Measurements from ENCODE around the gene OS9.
"Not testable (repeated sequence)": the region's sequence is repeated elsewhere in the genome, so short reads cannot be mapped to it uniquely, and the experiment has no call there.

OS9 gene, protein sequence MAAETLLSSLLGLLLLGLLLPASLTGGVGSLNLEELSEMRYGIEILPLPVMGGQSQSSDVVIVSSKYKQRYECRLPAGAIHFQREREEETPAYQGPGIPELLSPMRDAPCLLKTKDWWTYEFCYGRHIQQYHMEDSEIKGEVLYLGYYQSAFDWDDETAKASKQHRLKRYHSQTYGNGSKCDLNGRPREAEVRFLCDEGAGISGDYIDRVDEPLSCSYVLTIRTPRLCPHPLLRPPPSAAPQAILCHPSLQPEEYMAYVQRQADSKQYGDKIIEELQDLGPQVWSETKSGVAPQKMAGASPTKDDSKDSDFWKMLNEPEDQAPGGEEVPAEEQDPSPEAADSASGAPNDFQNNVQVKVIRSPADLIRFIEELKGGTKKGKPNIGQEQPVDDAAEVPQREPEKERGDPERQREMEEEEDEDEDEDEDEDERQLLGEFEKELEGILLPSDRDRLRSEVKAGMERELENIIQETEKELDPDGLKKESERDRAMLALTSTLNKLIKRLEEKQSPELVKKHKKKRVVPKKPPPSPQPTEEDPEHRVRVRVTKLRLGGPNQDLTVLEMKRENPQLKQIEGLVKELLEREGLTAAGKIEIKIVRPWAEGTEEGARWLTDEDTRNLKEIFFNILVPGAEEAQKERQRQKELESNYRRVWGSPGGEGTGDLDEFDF

DNA sequence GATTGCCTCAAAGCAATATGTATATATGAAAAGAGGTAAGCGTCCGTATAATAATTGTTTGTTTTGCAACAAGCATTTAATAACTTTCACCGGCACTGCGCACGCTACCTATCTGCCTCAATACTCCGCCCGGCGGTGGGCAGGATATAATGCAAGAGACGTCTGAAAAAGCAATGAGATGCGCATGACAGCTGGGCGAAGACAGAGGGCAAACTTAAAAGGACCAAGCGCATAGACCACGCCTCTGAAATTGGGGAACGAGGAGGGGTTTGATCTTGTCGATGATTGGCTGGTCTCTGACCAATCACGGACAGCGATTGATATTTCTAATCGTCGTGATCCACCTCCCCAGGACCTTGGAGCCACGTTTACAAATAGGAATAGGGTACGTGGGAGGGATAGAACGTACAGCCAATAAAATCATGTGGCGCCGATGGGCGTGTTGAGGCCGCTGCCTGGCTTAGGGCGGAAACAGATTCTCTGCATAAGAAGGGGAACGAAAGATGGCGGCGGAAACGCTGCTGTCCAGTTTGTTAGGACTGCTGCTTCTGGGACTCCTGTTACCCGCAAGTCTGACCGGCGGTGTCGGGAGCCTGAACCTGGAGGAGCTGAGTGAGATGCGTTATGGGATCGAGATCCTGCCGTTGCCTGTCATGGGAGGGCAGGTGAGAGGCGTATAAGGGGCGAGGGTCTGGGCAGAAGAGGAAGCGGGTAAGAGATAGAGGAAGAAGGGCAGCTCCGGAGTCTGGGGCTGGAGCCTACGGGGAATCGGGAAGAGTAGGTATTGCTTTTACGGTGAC is at the start of gene OS9:
OS9 (plus strand) TSS at position 474 of the 800 bp plus-strand sequence; CDS start at position 504, 30 bp downstream.
- H3K27ac ChIP-seq (ENCODE audit: low read depth in 2 of 2, low read length in 2 of 2), result peak within 1 kb of the TSS; percentile 56 to 89
- no peaks in the 10 kb centered on the region for H3K27me3 ChIP-seq (ENCODE audit: control insufficient read depth in 2 of 2, insufficient read depth in 2 of 2, low read length in 2 of 2)
- H3K9ac ChIP-seq (ENCODE audit: low read depth in 1 of 2, low read length in 2 of 2), result peak within 1 kb of the TSS; percentile 73 to 96
- H3K4me1 ChIP-seq (ENCODE audit: control insufficient read depth in 2 of 2, insufficient read depth in 2 of 2, low read length in 2 of 2), result peaks cover 8 to 13% of the 10 kb centered on the region in 2 donors
- no peaks in the 10 kb centered on the region for H3K9me3 ChIP-seq (ENCODE audit: control insufficient read depth in 2 of 2, low read length in 2 of 2)
- peaks cover 25 to 28% of the 10 kb centered on the region in 2 donors for H3K36me3 ChIP-seq (ENCODE audit: control insufficient read depth in 2 of 2, insufficient read depth in 2 of 2, low read length in 2 of 2)
- peak within 1 kb of the TSS; percentile 90 to 99 for H3K4me3 ChIP-seq (ENCODE audit: low read length in 2 of 2)

DNA sequence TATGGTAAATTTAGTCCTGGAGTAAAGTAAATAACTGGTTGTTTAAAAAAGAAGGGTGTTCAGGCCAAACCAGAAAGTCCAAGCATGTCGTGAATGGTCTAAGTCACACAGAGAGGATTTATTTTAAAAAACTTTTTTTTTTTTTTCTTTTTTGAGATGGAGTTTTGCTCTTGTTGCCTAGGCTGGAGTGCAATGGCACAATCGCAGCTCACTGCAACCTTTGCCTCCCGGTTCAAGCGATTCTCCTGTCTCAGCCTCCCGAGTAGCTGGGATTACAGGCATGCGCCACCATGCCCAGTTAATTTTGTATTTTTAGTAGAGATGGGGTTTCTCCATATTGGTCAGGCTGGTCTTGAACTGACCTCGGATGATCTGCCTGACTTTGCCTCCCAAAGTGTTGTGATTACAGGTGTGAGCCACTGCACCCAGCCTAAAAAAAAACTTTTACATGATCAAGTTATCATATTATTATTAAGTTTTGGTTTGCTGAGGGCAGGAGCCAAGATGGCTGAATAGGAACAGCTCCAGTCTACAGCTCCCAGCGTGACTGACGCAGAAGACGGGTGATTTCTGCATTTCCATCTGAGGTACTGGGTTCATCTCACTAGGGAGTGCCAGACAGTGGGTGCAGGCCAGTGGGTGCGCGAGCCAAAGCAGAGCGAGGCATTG is 47.8 kb upstream of the OS9 start:
- H3K4me1 ChIP-seq (ENCODE audit: control insufficient read depth in 2 of 2, insufficient read depth in 2 of 2, low read length in 2 of 2); H3K36me3 ChIP-seq (ENCODE audit: control insufficient read depth in 2 of 2, insufficient read depth in 2 of 2, low read length in 2 of 2); H3K27me3 ChIP-seq (ENCODE audit: control insufficient read depth in 2 of 2, insufficient read depth in 2 of 2, low read length in 2 of 2); H3K9me3 ChIP-seq (ENCODE audit: control insufficient read depth in 2 of 2, low read length in 2 of 2); H3K9ac ChIP-seq (ENCODE audit: low read depth in 1 of 2, low read length in 2 of 2); H3K27ac ChIP-seq (ENCODE audit: low read depth in 2 of 2, low read length in 2 of 2); H3K4me3 ChIP-seq (ENCODE audit: low read length in 2 of 2): not testable (repeated sequence)

DNA sequence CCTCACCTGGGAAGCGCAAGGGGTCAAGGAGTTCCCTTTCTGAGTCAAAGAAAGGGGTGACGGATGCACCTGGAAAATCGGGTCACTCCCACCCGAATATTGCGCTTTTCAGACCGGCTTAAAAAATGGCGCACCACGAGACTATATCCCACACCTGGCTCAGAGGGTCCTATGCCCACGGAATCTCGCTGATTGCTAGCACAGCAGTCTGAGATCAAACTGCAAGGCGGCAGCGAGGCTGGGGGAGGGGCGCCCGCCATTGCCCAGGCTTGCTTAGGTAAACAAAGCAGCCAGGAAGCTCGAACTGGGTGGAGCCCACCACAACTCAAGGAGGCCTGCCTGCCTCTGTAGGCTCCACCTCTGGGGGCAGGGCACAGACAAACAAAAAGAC is 47.3 kb upstream of the OS9 start:
- H3K36me3 ChIP-seq (ENCODE audit: control insufficient read depth in 2 of 2, insufficient read depth in 2 of 2, low read length in 2 of 2); H3K4me3 ChIP-seq (ENCODE audit: low read length in 2 of 2); H3K27ac ChIP-seq (ENCODE audit: low read depth in 2 of 2, low read length in 2 of 2); H3K4me1 ChIP-seq (ENCODE audit: control insufficient read depth in 2 of 2, insufficient read depth in 2 of 2, low read length in 2 of 2); H3K9ac ChIP-seq (ENCODE audit: low read depth in 1 of 2, low read length in 2 of 2); H3K9me3 ChIP-seq (ENCODE audit: control insufficient read depth in 2 of 2, low read length in 2 of 2); H3K27me3 ChIP-seq (ENCODE audit: control insufficient read depth in 2 of 2, insufficient read depth in 2 of 2, low read length in 2 of 2): not testable (repeated sequence)

DNA sequence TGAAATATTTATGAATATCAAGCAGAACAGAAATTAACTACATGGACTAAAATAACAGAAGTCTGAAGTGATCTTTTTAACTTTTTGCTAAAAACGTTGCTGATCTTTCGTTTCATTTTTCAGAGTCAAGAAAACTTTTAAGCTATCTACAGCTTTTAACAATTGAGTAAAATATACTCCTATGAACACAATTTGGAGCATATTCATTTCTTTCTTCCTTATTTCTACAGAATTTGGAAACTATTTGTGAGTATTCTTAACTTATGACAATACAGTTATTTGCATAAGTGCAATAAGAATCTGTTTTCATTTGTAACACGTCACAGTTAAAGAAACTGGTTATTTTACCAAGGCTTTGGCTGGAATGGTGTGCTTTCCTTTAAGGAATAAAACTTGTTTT is 39.9 kb upstream of the OS9 start:
- Histone ChIP-seq H3K4me1 (ENCODE audit: control insufficient read depth in 2 of 2, insufficient read depth in 2 of 2, low read length in 2 of 2) (no peaks in the 10 kb centered on the region), H3K27me3 (ENCODE audit: control insufficient read depth in 2 of 2, insufficient read depth in 2 of 2, low read length in 2 of 2) (no peaks in the 10 kb centered on the region), H3K9ac (ENCODE audit: low read depth in 1 of 2, low read length in 2 of 2) (no peak overlapping the region), H3K4me3 (ENCODE audit: low read length in 2 of 2) (no peak overlapping the region), H3K27ac (ENCODE audit: low read depth in 2 of 2, low read length in 2 of 2) (no peak overlapping the region), H3K36me3 (ENCODE audit: control insufficient read depth in 2 of 2, insufficient read depth in 2 of 2, low read length in 2 of 2) (no peaks in the 10 kb centered on the region), H3K9me3 (ENCODE audit: control insufficient read depth in 2 of 2, low read length in 2 of 2) (no peaks in the 10 kb centered on the region)

DNA sequence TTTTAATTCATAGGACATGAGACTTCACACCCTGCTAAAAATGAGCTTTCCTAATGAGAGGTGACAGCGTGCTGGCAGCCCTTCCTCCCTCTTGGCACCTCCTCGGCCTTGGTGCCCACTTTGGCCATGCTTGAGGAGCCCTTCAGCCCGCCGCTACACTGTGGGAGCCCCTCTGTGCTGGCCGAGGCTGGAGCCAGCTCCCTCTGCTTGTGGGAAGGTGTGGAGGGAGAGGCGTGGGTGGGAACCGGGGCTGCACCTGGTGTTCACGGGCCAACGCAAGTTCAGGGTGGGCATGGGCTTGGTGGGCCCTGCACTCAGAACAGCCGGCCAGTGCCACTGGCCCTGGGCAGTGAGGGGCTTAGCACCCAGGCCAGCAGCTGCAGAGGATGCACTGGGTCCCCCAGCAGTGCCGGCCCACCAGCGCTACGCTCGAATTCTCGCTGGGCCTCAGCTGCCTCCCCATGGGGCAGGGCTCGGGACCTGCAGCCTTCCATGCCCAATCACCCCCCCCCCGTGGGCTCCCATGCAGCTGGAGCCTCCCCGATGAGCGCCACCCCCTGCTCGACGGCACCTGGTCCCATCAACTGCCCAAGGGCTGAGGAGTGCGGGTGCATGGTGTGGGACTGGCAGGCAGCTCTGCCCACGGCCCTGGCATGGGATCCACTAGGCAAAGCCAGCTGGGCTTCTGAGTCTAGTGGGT is 38.2 kb upstream of the OS9 start:
- H3K27ac ChIP-seq (ENCODE audit: low read depth in 2 of 2, low read length in 2 of 2), result no peak overlapping the region

DNA sequence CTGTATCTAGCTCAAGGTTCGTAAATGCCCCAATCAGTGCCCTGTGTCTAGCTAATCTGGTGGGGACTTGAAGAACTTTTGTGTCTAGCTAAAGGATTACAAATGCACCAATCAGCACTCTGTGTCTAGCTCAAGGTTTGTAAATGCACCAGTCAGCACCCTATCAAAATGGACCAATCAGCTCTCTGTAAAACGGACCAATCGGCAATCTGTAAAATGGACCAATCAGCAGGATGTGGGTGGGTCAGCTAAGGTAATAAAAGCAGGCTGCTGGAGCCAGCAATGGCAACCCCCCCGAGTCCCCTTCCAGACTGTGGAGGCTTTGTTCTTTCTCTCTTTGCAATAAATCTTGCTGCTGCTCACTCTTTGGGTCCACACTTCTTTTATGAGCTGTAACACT is 37.5 kb upstream of the OS9 start:
- not testable (repeated sequence) for H3K27me3 ChIP-seq (ENCODE audit: control insufficient read depth in 2 of 2, insufficient read depth in 2 of 2, low read length in 2 of 2); H3K4me1 ChIP-seq (ENCODE audit: control insufficient read depth in 2 of 2, insufficient read depth in 2 of 2, low read length in 2 of 2); H3K9me3 ChIP-seq (ENCODE audit: control insufficient read depth in 2 of 2, low read length in 2 of 2); H3K36me3 ChIP-seq (ENCODE audit: control insufficient read depth in 2 of 2, insufficient read depth in 2 of 2, low read length in 2 of 2); H3K27ac ChIP-seq (ENCODE audit: low read depth in 2 of 2, low read length in 2 of 2); H3K4me3 ChIP-seq (ENCODE audit: low read length in 2 of 2); H3K9ac ChIP-seq (ENCODE audit: low read depth in 1 of 2, low read length in 2 of 2)

More for the DNA sequence above, 38.2 kb upstream of the OS9 start:
- H3K9me3 ChIP-seq (ENCODE audit: control insufficient read depth in 2 of 2, low read length in 2 of 2), result no peaks in the 10 kb centered on the region
- no peak overlapping the region for H3K4me3 ChIP-seq (ENCODE audit: low read length in 2 of 2)
- H3K27me3 ChIP-seq (ENCODE audit: control insufficient read depth in 2 of 2, insufficient read depth in 2 of 2, low read length in 2 of 2), result no peaks in the 10 kb centered on the region
- no peaks in the 10 kb centered on the region for H3K4me1 ChIP-seq (ENCODE audit: control insufficient read depth in 2 of 2, insufficient read depth in 2 of 2, low read length in 2 of 2)
- no peak overlapping the region for H3K9ac ChIP-seq (ENCODE audit: low read depth in 1 of 2, low read length in 2 of 2)
- no peaks in the 10 kb centered on the region for H3K36me3 ChIP-seq (ENCODE audit: control insufficient read depth in 2 of 2, insufficient read depth in 2 of 2, low read length in 2 of 2)

DNA sequence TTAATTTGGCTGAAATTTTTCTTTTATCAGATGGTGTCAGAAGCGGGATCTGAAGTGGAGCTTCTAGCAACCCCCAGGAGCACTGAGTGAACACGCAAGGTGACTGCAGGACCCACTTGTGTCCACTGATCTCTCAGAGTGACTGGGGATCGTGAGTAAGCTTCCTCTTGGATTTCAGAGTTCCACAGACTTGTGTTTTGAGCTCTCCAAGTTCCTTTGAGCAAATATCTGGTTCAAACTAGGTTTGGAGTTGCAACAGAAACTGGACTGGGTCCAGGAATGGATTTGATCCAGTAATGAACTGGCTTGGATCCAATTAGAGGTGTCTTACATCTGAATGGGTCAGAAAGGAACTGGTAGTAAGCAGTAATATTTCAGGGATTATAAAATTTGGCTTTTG is 36.2 kb upstream of the OS9 start:
- Histone ChIP-seq H3K4me1 (ENCODE audit: control insufficient read depth in 2 of 2, insufficient read depth in 2 of 2, low read length in 2 of 2) (no peaks in the 10 kb centered on the region), H3K4me3 (ENCODE audit: low read length in 2 of 2) (no peak overlapping the region), H3K27ac (ENCODE audit: low read depth in 2 of 2, low read length in 2 of 2) (no peak overlapping the region), H3K9ac (ENCODE audit: low read depth in 1 of 2, low read length in 2 of 2) (no peak overlapping the region), H3K9me3 (ENCODE audit: control insufficient read depth in 2 of 2, low read length in 2 of 2) (no peaks in the 10 kb centered on the region), H3K36me3 (ENCODE audit: control insufficient read depth in 2 of 2, insufficient read depth in 2 of 2, low read length in 2 of 2) (no peaks in the 10 kb centered on the region), H3K27me3 (ENCODE audit: control insufficient read depth in 2 of 2, insufficient read depth in 2 of 2, low read length in 2 of 2) (no peaks in the 10 kb centered on the region)

DNA sequence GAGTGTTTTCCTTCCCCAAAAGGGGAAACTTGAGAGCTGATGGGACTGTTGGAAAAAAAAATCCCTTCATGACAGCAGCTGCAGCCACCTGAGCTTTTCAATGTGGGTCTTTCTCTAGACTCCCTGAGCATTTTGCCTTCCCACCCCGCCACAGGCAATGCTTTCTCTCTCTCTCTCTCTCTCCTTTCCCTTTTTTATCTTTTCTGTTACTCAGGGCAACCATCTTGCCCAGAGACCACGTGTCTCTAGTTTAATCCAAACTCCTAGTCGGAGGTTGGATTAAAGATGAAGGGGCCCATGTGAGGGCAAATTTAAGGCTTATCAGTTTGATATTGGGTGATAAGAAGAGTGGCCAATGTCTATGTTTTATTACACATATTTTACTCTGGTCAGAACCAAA is 35.0 kb upstream of the OS9 start:
- H3K4me3 ChIP-seq (ENCODE audit: low read length in 2 of 2), result no peak overlapping the region
- no peaks in the 10 kb centered on the region for H3K36me3 ChIP-seq (ENCODE audit: control insufficient read depth in 2 of 2, insufficient read depth in 2 of 2, low read length in 2 of 2)
- H3K27me3 ChIP-seq (ENCODE audit: control insufficient read depth in 2 of 2, insufficient read depth in 2 of 2, low read length in 2 of 2), result no peaks in the 10 kb centered on the region
- H3K4me1 ChIP-seq (ENCODE audit: control insufficient read depth in 2 of 2, insufficient read depth in 2 of 2, low read length in 2 of 2), result no peaks in the 10 kb centered on the region
- H3K9ac ChIP-seq (ENCODE audit: low read depth in 1 of 2, low read length in 2 of 2), result no peak overlapping the region
- H3K27ac ChIP-seq (ENCODE audit: low read depth in 2 of 2, low read length in 2 of 2), result no peak overlapping the region
- H3K9me3 ChIP-seq (ENCODE audit: control insufficient read depth in 2 of 2, low read length in 2 of 2), result no peaks in the 10 kb centered on the region

DNA sequence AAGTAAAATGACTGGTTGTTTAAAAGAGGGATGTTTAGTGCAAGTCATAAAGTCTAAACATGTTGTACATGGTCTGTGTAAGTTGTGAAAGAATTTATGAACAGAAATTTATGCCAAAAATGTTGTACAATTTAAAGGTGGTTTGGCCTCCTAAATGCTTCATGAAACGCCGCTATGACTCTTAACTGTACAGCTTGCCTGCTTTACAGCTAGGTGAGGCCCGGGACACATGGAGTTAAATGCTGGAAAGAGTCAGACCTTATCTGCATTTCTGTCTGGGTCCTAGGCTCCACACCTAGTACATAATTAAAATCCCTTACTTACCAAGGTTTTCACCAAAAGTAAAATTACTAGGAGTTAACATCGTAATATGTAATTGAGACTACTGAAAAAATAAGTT is 32.6 kb upstream of the OS9 start:
- H3K9me3 ChIP-seq (ENCODE audit: control insufficient read depth in 2 of 2, low read length in 2 of 2), result no peaks in the 10 kb centered on the region

More for the DNA sequence above, 32.6 kb upstream of the OS9 start:
- Histone ChIP-seq H3K36me3 (ENCODE audit: control insufficient read depth in 2 of 2, insufficient read depth in 2 of 2, low read length in 2 of 2) (no peaks in the 10 kb centered on the region), H3K4me1 (ENCODE audit: control insufficient read depth in 2 of 2, insufficient read depth in 2 of 2, low read length in 2 of 2) (no peaks in the 10 kb centered on the region), H3K4me3 (ENCODE audit: low read length in 2 of 2) (no peak overlapping the region), H3K27me3 (ENCODE audit: control insufficient read depth in 2 of 2, insufficient read depth in 2 of 2, low read length in 2 of 2) (no peaks in the 10 kb centered on the region), H3K27ac (ENCODE audit: low read depth in 2 of 2, low read length in 2 of 2) (no peak overlapping the region), H3K9ac (ENCODE audit: low read depth in 1 of 2, low read length in 2 of 2) (no peak overlapping the region)

Data from mucosa of rectum (tissue), 2 donors.